ENCODE measurements around the gene NR2C1. TPM values are rescaled to one million over a fixed set of nuclear protein-coding genes. Genes with fewer than 3 reads are reported as not detected.

Gene NR2C1
- total RNA-seq, 6 experiments from 2014 or later = 19.0 to 40.2 (median 21.1) TPM

DNA sequence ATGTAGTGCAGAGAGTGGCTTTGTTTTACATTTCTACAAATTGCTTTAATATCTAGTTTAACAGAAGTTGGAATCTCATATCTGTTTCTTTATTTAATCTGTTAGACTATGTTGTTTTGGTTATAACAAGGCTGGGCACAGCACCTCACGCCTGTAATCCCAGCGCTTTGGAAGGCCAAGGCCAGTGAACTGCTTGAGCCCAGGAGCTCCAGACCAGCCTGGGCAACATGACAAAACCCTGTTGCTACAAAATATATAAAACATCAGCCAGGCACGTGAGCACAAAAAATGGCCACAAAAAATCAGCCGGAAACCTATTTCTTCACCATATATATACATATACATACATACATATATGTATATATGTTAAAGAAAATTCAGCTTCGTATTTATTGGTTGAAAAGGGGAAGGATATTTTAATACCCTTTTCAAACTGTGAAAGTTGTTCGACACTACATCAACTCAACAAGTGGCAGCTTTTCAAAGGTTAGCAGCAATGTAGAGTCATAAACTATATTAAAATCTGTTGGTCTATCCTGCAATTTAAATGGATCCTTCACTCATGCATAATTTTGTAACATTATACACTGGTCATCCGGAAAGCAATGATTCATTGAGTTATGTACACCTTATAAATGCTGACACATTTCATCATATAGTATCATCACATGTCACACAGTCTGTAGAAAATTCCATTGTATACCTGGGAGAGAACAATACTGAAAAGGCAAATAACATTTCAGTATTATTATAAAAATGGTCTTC is 7.1 kb downstream of the NR2C1 start:
- intact Hi-C loops (cut with DNase I) = no loop called here

DNA sequence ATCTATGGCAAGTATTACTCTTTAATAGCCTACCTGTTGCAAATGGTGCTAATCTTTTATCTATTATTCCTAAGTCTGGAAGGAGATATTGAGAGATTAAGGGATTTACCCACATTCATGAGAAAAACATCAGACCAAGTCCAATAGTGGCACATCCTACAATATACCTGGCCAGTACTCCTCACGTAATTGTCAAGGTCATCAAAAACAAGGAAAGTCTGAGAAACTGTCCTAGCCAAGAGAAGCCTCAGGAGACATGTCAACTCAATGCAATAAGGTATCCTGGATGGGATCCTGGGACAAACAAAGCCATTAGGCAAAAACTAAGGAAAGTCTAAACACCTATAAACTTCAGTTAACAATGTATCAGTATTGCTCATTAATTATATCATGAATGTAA is 12.5 kb downstream of the NR2C1 start:
- H3K9me3 ChIP-seq = no peaks in the 10 kb centered on the region
- no peak for TF ChIP-seq POLR2A (IDR thresholded peaks at IDR 0.05)
- TF ChIP-seq, protein P1, sequence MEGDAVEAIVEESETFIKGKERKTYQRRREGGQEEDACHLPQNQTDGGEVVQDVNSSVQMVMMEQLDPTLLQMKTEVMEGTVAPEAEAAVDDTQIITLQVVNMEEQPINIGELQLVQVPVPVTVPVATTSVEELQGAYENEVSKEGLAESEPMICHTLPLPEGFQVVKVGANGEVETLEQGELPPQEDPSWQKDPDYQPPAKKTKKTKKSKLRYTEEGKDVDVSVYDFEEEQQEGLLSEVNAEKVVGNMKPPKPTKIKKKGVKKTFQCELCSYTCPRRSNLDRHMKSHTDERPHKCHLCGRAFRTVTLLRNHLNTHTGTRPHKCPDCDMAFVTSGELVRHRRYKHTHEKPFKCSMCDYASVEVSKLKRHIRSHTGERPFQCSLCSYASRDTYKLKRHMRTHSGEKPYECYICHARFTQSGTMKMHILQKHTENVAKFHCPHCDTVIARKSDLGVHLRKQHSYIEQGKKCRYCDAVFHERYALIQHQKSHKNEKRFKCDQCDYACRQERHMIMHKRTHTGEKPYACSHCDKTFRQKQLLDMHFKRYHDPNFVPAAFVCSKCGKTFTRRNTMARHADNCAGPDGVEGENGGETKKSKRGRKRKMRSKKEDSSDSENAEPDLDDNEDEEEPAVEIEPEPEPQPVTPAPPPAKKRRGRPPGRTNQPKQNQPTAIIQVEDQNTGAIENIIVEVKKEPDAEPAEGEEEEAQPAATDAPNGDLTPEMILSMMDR (IDR thresholded peaks at IDR 0.05) = no peak
- WGBS (ENCODE audit: insufficient coverage, low coverage, low lambda C conversion rate, missing lambda C conversion rate) = 100% methylated on average over 1 of the region's 1 CpG
- H3K36me3 ChIP-seq = peaks cover 0 to 79% (median 31%) of the 10 kb centered on the region in 4 donors
- H3K4me3 ChIP-seq = no peak overlapping the region
- DNase-seq (no peak), ATAC-seq (no peak)
- intact Hi-C loops (cut with DNase I) = no loop called here
- H3K27ac ChIP-seq = no peak overlapping the region
- H3K4me1 ChIP-seq = no peaks in the 10 kb centered on the region
- no peaks in the 10 kb centered on the region for H3K27me3 ChIP-seq

More for the DNA sequence above, 7.1 kb downstream of the NR2C1 start:
- H3K27ac ChIP-seq = no peak overlapping the region
- WGBS (ENCODE audit: insufficient coverage, low coverage, low lambda C conversion rate, missing lambda C conversion rate) = 80% methylated on average over 7 of the region's 7 CpGs
- no peak overlapping the region for H3K4me3 ChIP-seq
- H3K9me3 ChIP-seq = no peaks in the 10 kb centered on the region
- H3K36me3 ChIP-seq = peaks cover 0 to 40% (median 20%) of the 10 kb centered on the region in 4 donors
- H3K4me1 ChIP-seq = no peaks in the 10 kb centered on the region
- no peak for DNase-seq
- no peaks in the 10 kb centered on the region for H3K27me3 ChIP-seq
- ATAC-seq = no peak
- TF ChIP-seq, protein P1 (IDR thresholded peaks at IDR 0.05) = no peak
- no peak for TF ChIP-seq POLR2A (IDR thresholded peaks at IDR 0.05)

DNA sequence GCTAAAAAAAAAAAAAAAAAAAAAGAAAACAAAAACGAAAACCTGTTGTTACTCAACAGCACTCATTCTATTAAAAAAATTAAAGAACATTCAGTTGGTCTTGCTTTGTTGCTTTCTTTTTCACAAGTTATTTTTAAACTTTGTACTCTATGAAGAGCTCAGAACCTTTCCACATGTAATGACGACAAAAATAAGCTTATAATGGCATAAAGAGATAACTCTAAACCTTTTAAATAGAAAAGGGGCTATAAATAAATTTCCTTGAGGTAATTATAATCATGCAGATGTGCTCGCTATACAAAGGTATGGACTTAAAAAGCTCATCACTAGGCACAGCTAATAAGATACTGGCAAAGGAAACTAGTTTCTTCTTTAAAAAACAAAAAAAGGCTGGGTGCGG is 13.4 kb downstream of the NR2C1 start:
- no peaks in the 10 kb centered on the region for H3K9me3 ChIP-seq
- no peaks in the 10 kb centered on the region for H3K27me3 ChIP-seq
- no peak overlapping the region for H3K4me3 ChIP-seq
- no peaks in the 10 kb centered on the region for H3K4me1 ChIP-seq
- 98% methylated on average over 4 of the region's 4 CpGs for WGBS (ENCODE audit: insufficient coverage, low coverage, low lambda C conversion rate, missing lambda C conversion rate)
- TF ChIP-seq, protein P1 (IDR thresholded peaks at IDR 0.05) = no peak
- TF ChIP-seq POLR2A (IDR thresholded peaks at IDR 0.05) = no peak
- no peak overlapping the region for H3K27ac ChIP-seq
- H3K36me3 ChIP-seq = peaks cover 0 to 81% (median 31%) of the 10 kb centered on the region in 4 donors
- DNase-seq (no peak), ATAC-seq (no peak)
- intact Hi-C loops (cut with DNase I) = no loop called here

DNA sequence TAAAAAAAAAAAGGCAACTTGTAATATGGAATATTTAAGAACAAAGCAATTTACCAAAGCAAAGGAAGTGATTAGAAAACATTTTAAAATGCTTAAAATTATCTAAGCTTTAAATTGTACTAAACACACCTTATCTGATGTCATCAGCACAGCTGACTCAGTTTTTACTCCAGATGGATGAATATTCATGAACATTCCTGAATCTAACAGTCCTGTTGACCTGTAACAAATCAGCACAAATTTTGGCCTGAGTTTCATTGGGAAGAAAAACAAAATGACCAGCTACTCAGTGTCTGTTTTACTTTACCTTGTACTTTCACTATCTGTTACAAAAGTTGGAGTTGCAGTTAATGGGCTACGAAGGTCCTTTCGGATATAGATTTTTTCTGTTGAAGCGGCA is 16.0 kb downstream of the NR2C1 start:
- no peaks in the 10 kb centered on the region for H3K9me3 ChIP-seq
- no peak overlapping the region for H3K27ac ChIP-seq
- intact Hi-C loops (cut with DNase I) = no loop called here
- ATAC-seq (no peak), DNase-seq (no peak)
- WGBS (ENCODE audit: insufficient coverage, low coverage, low lambda C conversion rate, missing lambda C conversion rate) = 92% methylated on average over 3 of the region's 3 CpGs
- no peaks in the 10 kb centered on the region for H3K4me1 ChIP-seq
- no peaks in the 10 kb centered on the region for H3K27me3 ChIP-seq
- H3K36me3 ChIP-seq = peaks cover 0 to 78% (median 28%) of the 10 kb centered on the region in 4 donors
- H3K4me3 ChIP-seq = no peak overlapping the region
- TF ChIP-seq, protein P1 (IDR thresholded peaks at IDR 0.05) = no peak
- TF ChIP-seq POLR2A (IDR thresholded peaks at IDR 0.05) = no peak
